Lung microvascular endothelial cell (primary cell): ENCODE results near the gene CFAP47. TPM values are rescaled to one million over a fixed set of nuclear protein-coding genes. Genes with fewer than 3 reads are reported as not detected.
"Not testable (repeated sequence)": the region's sequence is repeated elsewhere in the genome, so short reads cannot be mapped to it uniquely, and the experiment has no call there.

Source experiments
- DNase-seq, 2 donors: peaks; one replicate each; pipeline versions ENCODE4 v3.0.0 to v3.0.0-alpha.2; 2010; ENCODE audit warnings: low read depth in 2 of 2
- total RNA-seq: library from RNA; depleted of rRNA; stranded (reverse); fragments of >200 nt; gene quantifications from 2 replicates; pipeline ENCODE4 v1.2.1, GENCODE V29; 2014

Gene CFAP47
- total RNA-seq, 1 donor from 2014 or later = not detected

DNA sequence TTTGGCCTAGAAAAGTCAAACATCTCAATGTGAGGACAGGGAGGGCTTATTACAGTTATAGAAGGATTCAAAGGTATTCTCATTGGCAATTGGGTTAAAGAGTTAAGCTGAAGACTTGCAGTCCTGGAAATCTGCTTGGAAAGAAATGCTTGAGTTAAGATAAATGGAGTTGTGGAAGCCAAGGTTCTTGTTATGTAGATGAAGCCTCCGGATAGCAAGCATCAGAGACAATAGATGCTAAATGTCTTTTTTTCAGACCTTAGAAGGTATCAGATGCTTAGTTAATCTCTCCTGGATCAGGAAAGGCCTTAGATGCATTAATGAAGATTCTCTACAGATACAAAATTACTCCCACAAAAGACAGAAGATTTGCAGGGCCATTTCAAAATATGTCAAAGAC, 299.3 kb downstream of the CFAP47 start:
- no peak for DNase-seq

DNA sequence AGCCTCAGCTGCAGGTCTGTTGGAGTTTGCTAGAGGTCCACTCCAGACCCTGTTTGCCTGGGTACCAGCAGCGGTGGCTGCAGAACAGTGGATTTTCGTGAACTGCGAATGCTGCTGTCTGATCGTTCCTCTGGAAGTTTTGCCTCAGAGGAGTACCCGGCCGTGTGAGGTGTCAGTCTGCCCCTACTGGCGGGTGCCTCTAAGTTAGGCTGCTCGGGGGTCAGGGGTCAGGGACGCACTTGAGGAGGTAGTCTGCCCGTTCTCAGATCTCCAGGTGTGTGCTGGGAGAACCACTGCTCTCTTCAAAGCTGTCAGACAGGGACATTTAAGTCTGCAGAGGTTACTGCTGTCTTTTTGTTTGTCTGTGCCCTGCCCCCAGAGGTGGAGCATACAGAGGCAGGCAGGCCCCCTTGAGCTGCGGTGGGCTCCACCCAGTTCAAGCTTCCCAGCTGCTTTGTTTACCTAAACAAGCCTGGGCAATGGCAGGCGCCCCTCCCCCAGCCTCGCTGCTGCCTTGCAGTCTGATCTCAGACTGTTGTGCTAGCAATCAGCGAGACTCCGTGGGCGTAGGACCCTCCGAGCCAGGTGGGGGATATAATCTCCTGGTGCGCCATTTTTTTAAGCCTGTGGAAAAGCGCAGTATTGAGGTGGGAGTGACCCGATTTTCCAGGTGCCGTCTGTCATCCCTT, 315.4 kb downstream of the CFAP47 start:
- DNase-seq = not testable (repeated sequence)

DNA sequence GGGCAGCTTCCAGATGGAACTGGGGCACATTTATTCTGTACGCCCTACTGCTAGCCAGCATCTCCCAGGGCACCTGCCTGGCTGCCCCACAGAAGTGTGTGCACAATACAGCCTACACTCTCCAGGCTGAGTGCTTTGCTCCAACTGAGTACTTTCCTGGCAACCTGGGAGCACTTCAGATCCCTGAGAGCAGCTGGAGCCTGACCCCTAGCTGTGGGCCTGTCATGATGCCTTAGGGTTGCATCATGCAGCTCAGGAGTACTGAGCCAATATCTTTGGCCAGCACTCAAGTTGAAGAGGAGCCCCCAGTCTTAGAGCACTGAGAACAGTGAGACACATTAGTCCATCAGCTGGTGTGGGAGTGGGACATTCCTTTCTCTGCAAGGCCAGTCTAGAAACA, 321.9 kb downstream of the CFAP47 start:
- DNase-seq = no peak

DNA sequence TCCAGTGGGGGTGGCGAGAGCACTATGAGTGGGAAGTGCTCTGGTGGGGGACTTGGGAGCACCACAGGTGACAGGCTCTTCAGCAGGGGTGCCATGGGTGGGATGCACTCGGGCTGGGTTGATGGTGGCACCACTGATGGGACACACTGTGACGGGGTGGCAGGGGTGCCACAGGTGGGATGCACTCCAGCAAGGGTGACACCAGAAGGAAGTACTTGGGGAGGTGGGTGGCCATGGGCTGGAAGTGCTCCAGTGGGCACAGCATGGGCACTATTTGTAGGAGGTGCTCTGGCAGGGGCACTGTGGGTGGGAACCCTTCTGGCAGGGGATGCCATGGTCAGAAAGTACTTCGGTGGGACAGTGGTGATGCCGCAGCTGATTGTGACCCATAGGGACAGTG, 346.6 kb downstream of the CFAP47 start:
- DNase-seq = no peak

DNA sequence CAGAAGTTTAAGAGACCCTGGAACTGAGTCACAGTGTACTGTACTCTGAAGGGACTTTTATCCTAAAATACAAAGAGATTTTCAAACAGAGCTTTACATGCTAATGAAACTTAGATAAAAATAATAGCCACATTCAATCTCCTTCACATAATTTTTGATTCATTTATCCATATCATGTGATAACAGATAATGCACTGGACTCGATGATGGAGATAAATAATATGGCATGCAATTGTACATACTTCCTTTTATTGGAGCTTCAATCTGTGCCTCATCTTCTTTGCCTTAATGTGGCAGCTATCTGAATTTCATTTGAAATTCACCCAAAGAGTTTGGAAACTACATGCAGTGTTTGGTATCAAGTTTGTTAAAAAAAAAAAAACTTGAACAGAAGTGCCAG, 390.6 kb downstream of the CFAP47 start:
- DNase-seq = no peak

DNA sequence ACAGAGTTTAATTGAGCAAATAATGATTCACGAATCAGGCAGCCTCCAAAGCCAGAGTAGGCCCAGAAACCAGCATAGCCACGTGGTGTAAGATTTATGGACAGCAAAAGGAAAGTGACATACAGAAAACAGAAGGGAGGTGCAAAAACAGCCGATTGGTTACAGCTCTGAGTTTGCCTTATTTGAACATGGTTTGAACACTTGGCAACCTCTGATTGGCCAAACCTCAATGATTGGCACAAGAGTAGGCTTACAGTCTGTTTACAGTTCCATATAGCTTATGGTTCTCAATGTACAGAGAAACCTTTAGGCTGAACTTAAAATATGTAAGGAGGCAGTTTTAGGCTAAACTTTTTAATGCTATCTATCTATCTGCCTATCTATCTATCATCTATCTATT, 394.8 kb downstream of the CFAP47 start:
- DNase-seq = no peak

DNA sequence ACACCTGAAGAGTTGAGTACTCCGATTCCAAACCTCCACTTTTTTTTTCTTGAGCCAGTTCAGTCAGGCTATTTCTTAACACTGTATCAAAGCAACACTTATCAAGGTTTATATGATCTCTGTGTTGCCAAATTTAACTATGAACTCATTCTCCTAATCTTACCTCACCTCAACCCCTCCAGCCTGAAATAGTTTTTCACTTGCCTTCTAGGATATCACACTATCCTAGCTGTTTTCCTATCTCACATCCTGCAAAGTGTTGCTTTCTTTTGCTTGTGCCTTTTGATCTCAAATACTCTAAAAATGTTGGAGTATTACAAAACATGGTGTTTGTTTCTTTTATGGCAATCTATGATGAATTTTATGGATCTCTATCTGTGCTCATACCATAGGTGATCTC, 415.0 kb downstream of the CFAP47 start:
- DNase-seq = no peak

DNA sequence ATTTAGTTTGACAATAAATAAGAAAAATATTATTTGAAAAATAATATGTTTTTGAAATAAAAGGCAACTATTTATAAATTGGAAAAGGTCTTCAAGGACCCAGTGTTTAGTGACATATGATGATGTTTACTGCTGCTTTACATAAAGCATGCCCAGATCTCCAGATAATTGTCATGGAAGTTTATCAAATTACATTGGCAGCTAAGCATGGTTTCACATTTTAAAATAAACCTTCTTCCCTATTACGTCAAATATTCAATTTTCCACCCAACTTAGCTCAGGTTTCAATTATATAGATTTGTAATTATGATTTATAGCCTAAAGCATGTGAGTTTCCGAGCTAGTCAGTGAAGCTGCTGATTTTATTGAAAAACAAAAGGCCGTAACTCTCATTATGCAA, 417.2 kb downstream of the CFAP47 start:
- DNase-seq = no peak

DNA sequence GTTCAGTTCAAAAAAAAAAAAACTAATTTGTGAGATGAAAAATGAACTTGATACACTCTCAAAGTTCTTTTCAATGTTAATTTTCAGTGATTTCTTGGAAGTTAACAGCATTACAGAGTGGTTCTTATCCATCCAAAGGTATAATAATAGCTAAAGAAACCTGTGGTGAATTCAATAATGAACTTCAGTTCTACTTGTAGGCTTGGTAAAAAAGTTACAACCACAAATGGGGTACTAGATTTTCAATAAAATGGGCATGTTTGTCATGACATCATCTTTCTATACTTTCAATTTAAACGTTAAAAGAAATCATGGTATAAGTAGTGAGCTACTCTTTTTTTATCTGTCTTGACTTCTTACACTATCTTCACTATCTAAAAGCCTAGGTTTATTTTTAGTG, 424.8 kb downstream of the CFAP47 start:
- no peak for DNase-seq

DNA sequence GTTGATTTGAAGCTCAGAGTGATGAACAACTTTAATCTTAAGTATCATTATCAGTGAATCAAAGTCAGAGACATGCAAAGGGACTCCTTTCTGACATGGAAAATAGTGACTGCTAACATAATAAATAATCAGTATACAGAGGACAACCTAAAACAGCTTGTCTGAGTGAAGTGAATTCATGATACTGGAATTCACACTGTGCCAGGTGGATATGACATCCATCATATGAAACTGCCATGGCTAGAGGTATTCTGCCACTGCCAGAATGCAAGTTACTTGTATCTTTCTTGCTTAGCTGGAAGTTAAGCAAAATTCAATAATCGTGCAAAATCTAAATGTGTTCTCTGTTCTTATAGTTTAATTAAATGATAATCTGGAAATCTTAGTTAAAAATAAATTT, 429.0 kb downstream of the CFAP47 start:
- no peak for DNase-seq

DNA sequence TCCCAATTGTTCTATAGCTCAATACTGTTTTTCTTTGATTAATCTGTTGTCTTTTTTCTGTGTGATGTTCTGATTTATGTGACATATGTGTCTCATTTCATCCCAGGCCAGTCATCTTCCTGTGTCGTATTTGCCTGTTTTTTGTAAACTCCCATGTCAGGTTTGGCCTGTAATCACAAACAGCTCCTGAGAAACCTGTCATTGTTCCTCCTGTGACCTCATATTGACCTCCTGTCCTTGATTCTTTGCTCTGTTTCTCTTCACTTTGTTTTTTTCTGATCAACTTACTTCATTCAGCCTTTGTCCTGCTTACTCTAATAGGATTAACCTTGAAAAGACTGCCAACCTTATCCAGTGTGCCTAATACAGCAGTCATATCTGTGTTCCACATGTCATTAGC, 438.3 kb downstream of the CFAP47 start:
- no peak for DNase-seq

DNA sequence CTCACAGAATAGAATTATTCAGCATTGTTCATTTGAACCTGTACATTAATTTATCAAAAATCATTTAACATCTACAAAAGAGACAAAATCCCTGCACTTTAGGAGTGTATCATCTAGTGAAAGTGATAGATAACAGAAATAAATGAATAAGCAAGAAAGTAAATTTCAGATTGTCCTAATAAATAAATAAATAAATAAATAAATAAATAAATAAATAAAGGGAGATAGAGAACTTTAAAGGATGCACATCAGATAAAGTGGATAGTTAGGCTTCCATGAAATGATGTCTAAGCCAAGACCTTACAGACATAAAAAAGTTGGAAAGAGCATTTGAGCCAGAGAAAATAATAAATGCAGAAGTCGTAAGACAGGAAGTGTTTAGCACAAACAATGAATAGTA, 444.7 kb downstream of the CFAP47 start:
- no peak for DNase-seq

DNA sequence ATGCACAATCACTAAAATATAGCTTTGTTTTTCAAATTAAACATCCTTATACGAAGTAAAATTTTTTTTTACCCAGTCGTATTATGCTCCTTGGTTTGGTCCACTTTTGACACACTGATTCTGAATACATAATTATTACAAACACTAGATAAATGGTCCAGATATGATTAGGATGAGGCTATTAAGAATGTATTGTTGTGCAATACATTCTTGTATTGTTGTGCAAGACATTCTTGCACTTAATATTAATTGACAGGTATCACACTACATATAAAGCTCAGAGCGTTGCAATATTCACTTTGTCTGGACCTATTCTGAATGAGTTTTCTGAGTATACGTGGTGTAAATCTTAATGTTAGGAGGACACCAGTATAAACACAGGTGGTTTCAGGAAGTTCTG, 464.0 kb downstream of the CFAP47 start:
- DNase-seq = no peak

DNA sequence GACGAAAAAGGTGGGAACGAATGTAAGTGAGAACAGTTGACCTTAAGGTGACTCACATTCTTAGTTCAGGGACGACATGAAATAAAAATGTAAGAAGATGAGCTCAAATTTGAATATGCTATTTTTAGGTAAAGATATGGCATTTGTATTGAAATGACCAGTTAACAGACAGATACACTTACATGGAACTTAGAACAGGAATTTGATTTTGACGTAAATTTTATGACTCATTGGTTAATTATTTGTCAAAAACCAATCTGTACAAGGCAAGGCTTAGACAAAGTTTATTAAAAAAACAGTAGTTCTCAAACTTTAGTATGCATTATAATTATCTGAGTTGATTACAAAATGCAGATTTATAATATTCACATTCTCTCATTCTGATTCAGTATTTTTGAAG, 469.4 kb downstream of the CFAP47 start:
- DNase-seq = no peak

DNA sequence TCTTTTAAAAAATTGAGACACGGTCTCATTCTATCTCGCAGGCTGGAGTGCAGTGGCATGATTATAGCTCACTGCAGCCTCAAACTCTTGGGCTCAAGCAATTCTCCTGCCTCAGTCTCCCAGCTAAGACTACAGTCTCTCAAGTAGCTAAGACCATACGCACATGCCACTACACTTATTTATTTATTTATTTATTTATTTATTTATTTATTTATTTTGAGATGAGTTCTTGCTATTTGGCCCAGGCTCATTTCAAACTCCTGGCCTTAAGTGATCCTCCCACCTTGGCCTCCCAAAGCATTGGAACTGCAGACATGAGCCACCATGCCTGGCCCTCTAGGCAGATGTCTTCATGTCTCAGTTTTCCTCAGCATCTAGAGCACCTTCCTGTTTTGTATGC, 482.2 kb downstream of the CFAP47 start:
- DNase-seq = no peak

DNA sequence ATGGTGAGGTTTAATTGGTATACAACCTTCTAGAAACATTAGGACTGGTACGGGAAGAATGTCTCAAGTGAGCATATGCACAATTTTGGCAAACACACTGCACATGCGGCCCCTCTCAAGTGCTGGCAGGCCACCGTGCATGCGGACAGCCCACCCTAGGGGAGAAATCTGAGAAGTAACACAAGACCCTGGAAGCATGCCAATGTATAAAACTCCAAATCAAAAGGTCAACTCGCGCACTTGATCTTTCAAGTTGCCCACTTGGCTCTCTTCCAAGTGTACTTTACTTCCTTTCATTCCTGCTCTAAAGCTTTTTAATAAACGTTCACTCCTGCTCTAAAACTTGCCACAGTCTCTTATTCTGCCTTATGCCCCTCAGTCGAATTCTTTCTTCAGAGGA, 488.3 kb downstream of the CFAP47 start:
- no peak for DNase-seq

DNA sequence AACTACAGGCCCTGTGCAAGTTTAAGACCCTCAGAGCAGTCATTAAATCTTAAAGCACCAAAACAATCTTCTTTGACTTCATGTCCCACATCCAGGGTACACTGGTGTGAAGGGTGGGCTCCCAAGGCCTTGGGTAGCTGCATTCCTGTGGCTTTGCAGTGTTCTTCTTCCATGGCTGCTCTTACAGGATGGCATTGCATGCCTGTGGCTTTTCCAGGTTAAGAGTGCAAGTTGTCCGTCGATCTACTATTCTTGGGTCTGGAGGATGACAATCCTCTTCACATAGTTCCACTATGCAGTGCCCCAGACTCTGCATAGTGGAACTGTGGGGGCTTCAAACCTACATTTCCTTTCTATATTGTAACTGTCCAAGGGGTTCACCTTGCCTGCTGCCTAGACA, 494.5 kb downstream of the CFAP47 start:
- DNase-seq = no peak

DNA sequence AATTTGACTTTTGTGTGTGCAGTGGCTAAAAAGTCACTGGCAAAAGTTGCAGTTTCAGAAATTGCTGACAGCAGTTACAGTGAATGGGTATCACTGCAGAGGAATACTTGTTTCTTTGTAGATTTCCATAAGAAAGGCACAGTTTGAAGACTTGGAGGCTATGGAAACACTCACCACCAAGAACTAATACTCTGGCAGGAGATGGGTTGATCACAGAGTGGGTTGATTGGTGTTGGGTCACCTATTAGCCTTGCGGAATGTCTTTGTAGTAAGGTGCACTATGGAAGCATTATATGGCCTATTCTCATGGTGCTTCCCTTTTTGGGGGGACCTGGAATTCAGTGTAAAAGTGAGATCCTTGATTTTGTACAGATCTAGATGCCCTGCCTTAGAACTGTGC, 502.8 kb downstream of the CFAP47 start:
- DNase-seq = no peak

DNA sequence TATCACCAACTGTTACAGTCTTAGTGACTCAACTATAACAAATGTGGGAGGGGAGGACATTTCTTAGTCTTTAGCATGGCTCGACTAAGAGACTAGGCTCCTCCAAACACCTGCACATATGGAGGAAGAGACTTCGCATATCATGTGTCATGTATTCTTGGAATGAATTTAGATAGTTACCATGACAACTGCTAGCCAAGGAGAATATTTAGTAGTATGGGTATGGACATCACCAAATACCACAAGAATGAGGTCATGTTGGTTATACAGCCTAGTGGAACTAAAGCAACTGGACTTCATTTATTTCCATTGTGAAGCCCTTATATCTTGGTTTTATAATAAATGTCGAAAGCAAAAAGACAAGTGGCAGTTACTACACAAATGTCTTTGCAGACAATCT, 512.3 kb downstream of the CFAP47 start:
- DNase-seq = no peak

DNA sequence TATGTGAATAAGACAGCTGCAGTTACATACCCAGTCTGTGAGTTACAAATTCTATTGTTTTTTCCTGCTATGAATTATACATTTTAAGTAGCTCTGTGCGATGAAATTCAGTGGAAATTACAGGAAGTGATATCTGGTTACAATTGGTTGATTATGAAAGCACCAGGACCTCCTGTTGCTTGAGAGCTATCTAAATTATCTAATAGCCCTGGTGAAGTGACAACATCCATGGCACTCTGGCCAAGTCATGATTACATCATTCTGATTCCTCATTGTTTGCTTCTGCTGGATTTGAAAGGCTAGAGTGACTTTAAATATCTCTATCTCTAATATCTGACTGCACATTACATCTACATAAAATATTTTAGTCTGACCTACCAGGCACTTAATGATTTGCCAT, 515.0 kb downstream of the CFAP47 start:
- no peak for DNase-seq
